Measurements from ENCODE around the gene KLK3. TPM values are rescaled to one million over a fixed set of nuclear protein-coding genes. Genes with fewer than 3 reads are reported as not detected.

KLK3 gene
- polyA plus RNA-seq, 2 of the 4 experiments (the other 2 are of a cell fraction): not detected

- no peaks in the 10 kb centered on the region for H3K4me1 ChIP-seq
- ATAC-seq: no peak
- CTCF ChIA-PET: interaction anchor here (0.6 to 3.5 kb wide), 6 partner anchors 11 to 173 kb away, joined by 3 to 15 read pairs (median 4); partner anchors contain the start of gene KLK3
- H3K4me2 ChIP-seq: no peak overlapping the region
- no peak for DNase-seq (ENCODE audit: low read depth in 1 of 2, low spot score in 1 of 2)
- no peak for TF ChIP-seq POLR2A (IDR thresholded peaks at IDR 0.05; ENCODE audit: low read length)
- no peak for TF ChIP-seq NFE2L2 (conservative IDR thresholded peaks at IDR 0.05; ENCODE audit: low read length)
- TF ChIP-seq SREBF2 (IDR thresholded peaks at IDR 0.05): no peak
- TF ChIP-seq HES2 (IDR thresholded peaks at IDR 0.05): no peak
- no peak for TF ChIP-seq CHD4 (IDR thresholded peaks at IDR 0.05; ENCODE audit: borderline replicate concordance)
- TF ChIP-seq E2F6 (IDR thresholded peaks at IDR 0.05; ENCODE audit: borderline replicate concordance, low read depth): no peak
- TF ChIP-seq SMC3 (IDR thresholded peaks at IDR 0.05): no peak
- TF ChIP-seq USF2 (IDR thresholded peaks at IDR 0.05): no peak
- POLR2A ChIA-PET: no interaction called here
- no peak overlapping the region for H3K27ac ChIP-seq
- no peak overlapping the region for H3K4me3 ChIP-seq
- WGBS (ENCODE audit: missing lambda C conversion rate): under 1% methylated on average over 7 of the region's 7 CpGs
- peaks cover 17% of the 10 kb centered on the region; the same call in 2 of the 3 replicates for H3K9me3 ChIP-seq
- no peak for FAIRE-seq
These were observed 11.0 kb upstream of the KLK3 start for GRCh38 chr19:50843701-50844221.

GRCh38 chr19:50844296-50844935 is 10.3 kb upstream of the KLK3 start:
- H3K4me3 ChIP-seq: no peak overlapping the region
- ATAC-seq (no peak), FAIRE-seq (no peak), DNase-seq (ENCODE audit: low read depth in 1 of 2, low spot score in 1 of 2) (no peak)
- H3K4me1 ChIP-seq: no peaks in the 10 kb centered on the region
- peaks cover 17% of the 10 kb centered on the region; the same call in 2 of the 3 replicates for H3K9me3 ChIP-seq
- 3% methylated on average over 8 of the region's 8 CpGs for WGBS (ENCODE audit: missing lambda C conversion rate)
- ChIA-PET CTCF (interaction anchor here (0.6 to 3.5 kb wide), 8 partner anchors 11 to 172 kb away, joined by 3 to 15 read pairs (median 4); partner anchors contain the start of gene KLK3), POLR2A (no interaction called here)
- H3K27ac ChIP-seq: no peak overlapping the region
- no peak overlapping the region for H3K4me2 ChIP-seq
- TF ChIP-seq MAZ (IDR thresholded peaks at IDR 0.05; ENCODE audit: borderline replicate concordance, low read depth, low read length) (no peak), CBX8 (IDR thresholded peaks at IDR 0.05) (no peak), HOXB13 (CRISPR knock-in tag; IDR thresholded peaks at IDR 0.05; ENCODE audit: low read depth) (no peak), JUN (IDR thresholded peaks at IDR 0.05) (no peak), CBX2 (IDR thresholded peaks at IDR 0.05; ENCODE audit: borderline replicate concordance, low read depth) (no peak), ZSCAN20 (CRISPR knock-in tag; IDR thresholded peaks at IDR 0.05) (no peak), KDM1A (IDR thresholded peaks at IDR 0.05; ENCODE audit: low read depth) (no peak), MAX (IDR thresholded peaks at IDR 0.05) (no peak), JUNB (IDR thresholded peaks at IDR 0.05) (no peak), CEBPB (IDR thresholded peaks at IDR 0.05) (no peak), RFX5 (IDR thresholded peaks at IDR 0.05) (no peak), FOXS1 (CRISPR knock-in tag; IDR thresholded peaks at IDR 0.05) (no peak)

GRCh38 chr19:50850738-50851137 is 4.0 kb upstream of the KLK3 start:
- Histone ChIP-seq H3K27ac (no peak overlapping the region), H3K4me3 (no peak overlapping the region), H3K4me2 (no peak overlapping the region), H3K9me3 (no peaks in the 10 kb centered on the region), H3K4me1 (no peaks in the 10 kb centered on the region)
- DNase-seq (ENCODE audit: low read depth in 1 of 2, low spot score in 1 of 2) (no peak), ATAC-seq (no peak), FAIRE-seq (peak; percentile 23)
- CTCF ChIA-PET: no interaction called here
- 8% methylated on average over 3 of the region's 3 CpGs for WGBS (ENCODE audit: missing lambda C conversion rate)
- POLR2A ChIA-PET: no interaction called here
- TF ChIP-seq MAX (IDR thresholded peaks at IDR 0.05): no peak
- TF ChIP-seq HES2 (IDR thresholded peaks at IDR 0.05): no peak
- TF ChIP-seq KDM1A (IDR thresholded peaks at IDR 0.05; ENCODE audit: low read depth): no peak
- no peak for TF ChIP-seq EP300 (IDR thresholded peaks at IDR 0.05)
- no peak for TF ChIP-seq PHF8 (IDR thresholded peaks at IDR 0.05; ENCODE audit: borderline replicate concordance, low read depth)

All from A549 (cell line).